LNCAP (cell line): ENCODE data around the gene PROP1.

Experiments
- CTCF ChIP-seq: fragments of 450-650 bp; IDR thresholded peaks from 2 replicates; pipeline ENCODE4 v1.5.1; 2017; ENCODE audit warnings: mild to moderate bottlenecking

Gene PROP1

GRCh38 chr5:177966009-177966838, 29.8 kb downstream of the PROP1 start:
- TF ChIP-seq CTCF: no peak

GRCh38 chr5:177964471-177964870, 31.6 kb downstream of the PROP1 start:
- TF ChIP-seq CTCF: no peak

GRCh38 chr5:177963966-177964365, 32.1 kb downstream of the PROP1 start:
- TF ChIP-seq CTCF: no peak

- TF ChIP-seq CTCF: no peak
These were observed 36.7 kb downstream of the PROP1 start for GRCh38 chr5:177959315-177959714.

GRCh38 chr5:177958696-177959095, 37.3 kb downstream of the PROP1 start:
- no peak for TF ChIP-seq CTCF

GRCh38 chr5:177957241-177957640, 38.8 kb downstream of the PROP1 start:
- no peak for TF ChIP-seq CTCF
